Hematopoietic multipotent progenitor cell (in vitro differentiated cells): ENCODE measurements around the gene PGPEP1. TPM values are rescaled to one million over a fixed set of nuclear protein-coding genes. Genes with fewer than 3 reads are reported as not detected.
"Not testable (repeated sequence)": the region's sequence is repeated elsewhere in the genome, so short reads cannot be mapped to it uniquely, and the experiment has no call there.

Experiments
- DNase-seq, 3 donors: peaks; one replicate each; pipeline ENCODE4 v3.0.0-alpha.2; 2011 to 2015; ENCODE audit warnings: low read depth in 2 of 3, low spot score in 2 of 3
- total RNA-seq: library from RNA; depleted of rRNA; stranded (reverse); fragments of >200 nt; gene quantifications from one replicate; pipeline ENCODE4 v1.2.3, GENCODE V29; 2012

The PGPEP1 gene
- total RNA-seq, 1 donor: 47.7 TPM

GRCh38 chr19:18362934-18363542, 22.6 kb downstream of the PGPEP1 start:
- DNase-seq: no peak

- DNase-seq: no peak
Measured at GRCh38 chr19:18363787-18364186, 23.4 kb downstream of the PGPEP1 start.

- not testable (repeated sequence) for DNase-seq
Measured at GRCh38 chr19:18364277-18364825, 24.0 kb downstream of the PGPEP1 start.

DNA sequence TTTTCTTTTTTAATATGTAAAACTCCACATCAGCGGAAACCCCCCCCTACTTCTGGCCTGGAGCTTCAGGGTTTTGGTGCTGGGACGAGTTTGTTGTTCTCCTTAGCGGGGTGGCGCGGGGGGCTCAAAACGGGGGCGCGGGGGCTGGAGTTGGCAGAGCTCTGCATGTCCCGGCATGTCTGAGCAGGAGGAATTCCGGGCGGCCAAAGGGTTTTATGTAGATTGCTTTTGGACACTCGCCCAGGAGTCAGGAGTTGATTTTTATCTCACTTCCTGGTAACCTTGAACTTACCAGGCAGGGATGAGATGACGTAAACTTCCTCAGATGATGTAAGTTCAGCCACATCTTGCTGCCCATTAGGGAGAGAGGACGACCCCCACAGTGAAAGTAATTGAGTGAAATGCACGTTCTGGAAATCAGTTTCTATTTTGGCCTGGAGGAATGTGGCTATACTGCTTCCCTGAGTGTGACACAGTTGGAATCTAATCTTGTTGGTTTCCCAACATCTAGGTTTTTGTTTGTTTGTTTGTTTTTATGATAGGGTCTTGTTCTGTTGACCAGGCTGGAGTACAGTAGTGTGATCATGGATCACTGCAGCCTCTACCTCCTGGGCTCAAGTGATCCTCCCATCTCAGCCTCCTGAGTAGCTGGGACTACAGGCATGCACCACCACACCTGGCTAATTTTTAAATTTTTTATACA, 24.6 kb downstream of the PGPEP1 start:
- DNase-seq: peak in 2 of 3 donors; percentile 60 to 79

GRCh38 chr19:18366021-18366435, 25.6 kb downstream of the PGPEP1 start:
- DNase-seq: no peak

DNA sequence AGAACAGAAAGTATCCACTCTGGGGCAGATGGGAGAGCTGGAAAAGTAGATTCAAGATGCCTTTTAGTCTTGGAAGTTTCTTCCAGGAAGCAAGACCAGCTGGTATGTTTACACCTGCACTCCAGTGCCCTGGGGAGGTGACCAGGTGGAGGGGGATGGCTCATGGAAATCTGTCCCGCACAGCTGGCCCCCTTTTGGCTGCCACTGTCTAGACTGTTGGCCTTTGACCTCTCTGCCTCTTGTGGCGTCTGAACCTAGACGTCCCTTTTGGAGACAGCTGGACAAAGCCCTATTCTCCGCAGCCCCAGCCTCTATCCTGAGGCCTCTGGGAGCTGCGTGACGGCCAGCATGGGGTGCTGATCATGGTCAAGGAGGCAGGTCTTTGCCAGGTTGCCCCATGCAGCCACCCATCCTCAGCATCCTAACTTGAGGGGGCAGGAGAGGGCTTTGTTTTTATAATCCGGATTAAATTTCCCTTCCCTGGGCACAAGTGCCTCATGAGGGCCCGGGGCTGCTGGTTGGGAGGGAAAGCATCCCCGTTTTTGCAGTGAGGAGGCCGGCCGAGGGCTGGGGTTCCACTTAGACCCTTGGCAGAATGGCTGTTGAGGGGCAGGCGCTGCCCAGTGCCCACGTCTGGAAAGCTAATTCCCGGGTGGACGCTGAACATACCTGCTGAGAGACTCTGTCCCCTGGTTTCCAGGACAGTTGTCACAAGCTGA, 28.3 kb downstream of the PGPEP1 start:
- DNase-seq: no peak

DNA sequence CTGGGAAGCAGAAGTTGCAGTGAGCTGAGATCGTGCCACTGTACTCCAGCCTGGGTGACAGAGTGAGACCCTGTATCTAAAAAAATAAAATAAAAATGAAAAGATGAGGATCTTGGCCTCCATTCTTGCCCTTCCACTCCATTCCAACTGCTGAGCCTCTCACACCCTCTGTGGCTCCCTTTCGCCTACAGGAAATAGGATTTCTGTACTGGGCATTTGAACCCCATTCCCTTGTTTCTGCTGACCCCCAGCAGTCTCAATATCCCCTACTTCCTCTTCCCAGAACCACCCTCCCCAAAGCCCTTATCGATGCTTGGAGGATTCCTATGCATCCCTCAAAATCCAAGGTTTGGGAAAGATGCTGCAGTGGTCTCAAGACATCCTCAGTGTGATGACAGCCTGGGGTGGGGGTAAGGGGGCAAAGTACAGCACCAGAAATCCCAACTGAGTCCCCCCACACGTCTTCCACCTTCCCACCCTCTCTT, 33.1 kb downstream of the PGPEP1 start:
- DNase-seq: no peak

- DNase-seq: peak in 2 of 3 donors; percentile 92 to 93
Measured at GRCh38 chr19:18373892-18374629, 33.7 kb downstream of the PGPEP1 start.

- no peak for DNase-seq
Measured at GRCh38 chr19:18377026-18377425, 36.6 kb downstream of the PGPEP1 start.

GRCh38 chr19:18379803-18380747, 39.7 kb downstream of the PGPEP1 start:
- DNase-seq: peak in 1 of 3 donors; percentile 56

GRCh38 chr19:18380843-18381242, 40.4 kb downstream of the PGPEP1 start:
- DNase-seq: no peak

GRCh38 chr19:18383622-18384021, 43.2 kb downstream of the PGPEP1 start:
- DNase-seq: not testable (repeated sequence)

GRCh38 chr19:18384775-18385174, 44.4 kb downstream of the PGPEP1 start:
- no peak for DNase-seq

GRCh38 chr19:18385359-18385674, 44.9 kb downstream of the PGPEP1 start:
- no peak for DNase-seq

DNA sequence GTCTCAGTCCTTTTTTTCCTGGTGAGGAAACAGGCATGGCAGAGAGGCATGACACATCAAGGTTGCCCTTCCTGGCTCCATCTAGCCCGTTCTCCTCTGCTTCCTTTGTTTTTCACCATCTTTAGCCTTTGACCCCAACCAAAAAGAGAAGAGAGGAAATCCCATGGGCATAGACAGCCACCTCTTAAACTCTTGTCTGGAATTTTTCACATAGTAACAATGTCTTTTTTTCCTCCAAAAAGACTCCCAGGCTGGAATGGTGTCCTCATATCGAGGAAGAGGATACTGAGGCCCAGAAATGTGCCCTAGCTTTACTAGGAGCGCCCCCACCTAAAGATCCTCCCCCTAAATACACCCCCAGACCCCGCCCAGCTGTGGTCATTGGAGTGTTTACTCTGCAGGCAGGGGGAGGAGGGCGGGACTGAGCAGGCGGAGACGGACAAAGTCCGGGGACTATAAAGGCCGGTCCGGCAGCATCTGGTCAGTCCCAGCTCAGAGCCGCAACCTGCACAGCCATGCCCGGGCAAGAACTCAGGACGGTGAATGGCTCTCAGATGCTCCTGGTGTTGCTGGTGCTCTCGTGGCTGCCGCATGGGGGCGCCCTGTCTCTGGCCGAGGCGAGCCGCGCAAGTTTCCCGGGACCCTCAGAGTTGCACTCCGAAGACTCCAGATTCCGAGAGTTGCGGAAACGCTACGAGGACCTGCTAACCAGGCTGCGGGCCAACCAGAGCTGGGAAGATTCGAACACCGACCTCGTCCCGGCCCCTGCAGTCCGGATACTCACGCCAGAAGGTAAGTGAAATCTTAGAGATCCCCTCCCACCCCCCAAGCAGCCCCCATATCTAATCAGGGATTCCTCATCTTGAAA, 45.5 kb downstream of the PGPEP1 start, which contains the start of gene GDF15:
TSS of gene GDF15 (plus strand) at position 484 of the 868 bp plus-strand sequence. CDS start at position 516, 32 bp downstream.
- peak in 1 of 3 donors; percentile 41 for DNase-seq

DNA sequence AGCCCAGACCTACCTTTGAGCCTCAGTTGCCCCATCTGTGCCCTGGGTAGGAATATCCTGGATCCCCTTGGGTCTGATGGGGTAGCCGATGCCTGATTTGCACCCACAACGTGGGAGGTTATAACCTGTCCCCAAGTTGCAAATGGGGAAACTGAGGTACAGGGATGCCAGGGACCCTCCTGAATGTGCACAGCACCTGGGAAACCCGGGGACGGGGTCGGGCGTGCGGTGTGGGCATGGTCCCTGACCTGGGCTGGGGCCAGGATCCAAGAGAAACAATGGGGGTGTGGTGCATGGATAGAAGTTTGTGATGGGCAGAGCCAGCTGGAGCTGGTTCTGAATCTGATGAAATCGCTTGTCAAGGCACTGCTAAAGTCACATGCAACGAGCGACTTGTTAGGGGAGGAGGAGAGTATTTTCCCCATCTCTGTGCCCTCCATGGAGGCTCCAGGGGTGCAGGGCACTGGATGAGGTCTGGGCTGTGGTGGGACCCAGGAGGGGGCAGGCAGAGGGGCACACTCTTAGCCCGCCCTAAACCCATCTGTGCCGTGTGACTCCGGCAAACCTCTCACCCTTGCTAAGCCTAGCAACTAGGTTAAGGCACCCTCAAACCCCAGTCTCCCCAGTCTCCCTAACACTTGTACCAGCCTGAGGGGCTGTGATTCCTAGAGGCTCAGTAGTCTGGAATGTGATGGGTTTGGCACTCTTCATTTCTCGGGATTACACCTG, 46.3 kb downstream of the PGPEP1 start:
- DNase-seq: no peak

GRCh38 chr19:18388100-18388959, 47.9 kb downstream of the PGPEP1 start:
- peak; percentile 81 to 84 (median 81) for DNase-seq
